Mammary epithelial cell (primary cell): Measurements from ENCODE around the gene EHMT1.

Experiments
- EZH2 ChIP-seq: IDR thresholded peaks from 2 replicates; pipeline ENCODE4 v1.6.1; 2012; ENCODE audit warnings: low read length, inconsistent platforms, borderline replicate concordance
- TF ChIP-seq, protein P1 (sequence below), 2 donors: IDR thresholded peaks in 1 of 2; conservative IDR thresholded peaks in 1 of 2; 2 replicates each; pipeline ENCODE4 v1.5.1; 2011 to 2012; ENCODE audit warnings: inconsistent platforms in 2 of 2, low read length in 2 of 2, mild to moderate bottlenecking in 2 of 2, control low read depth in 1 of 2, low read depth in 1 of 2; ENCODE audit not compliant: insufficient read depth in 1 of 2; ENCODE audit errors: extremely low read depth in 1 of 2

DNA sequence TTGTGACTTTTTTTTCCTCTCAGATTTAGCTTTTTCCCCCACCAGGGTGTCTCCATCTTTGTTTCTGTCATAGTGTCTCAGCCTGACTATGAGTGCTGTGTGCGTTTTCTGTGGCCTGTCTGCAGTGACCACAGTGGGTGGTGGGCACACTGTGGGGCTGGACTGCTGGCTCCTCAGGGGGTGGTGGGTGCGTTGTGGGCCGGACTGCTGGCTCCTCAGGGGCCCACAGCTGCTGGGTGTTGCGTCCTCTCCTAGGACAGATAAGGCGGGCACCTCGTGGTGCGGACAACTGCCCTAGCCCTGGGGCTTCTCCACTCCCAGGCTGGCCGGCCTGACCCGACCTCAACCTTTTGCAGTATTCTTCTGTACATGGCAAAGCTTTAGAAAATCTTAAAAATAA is 100.4 kb downstream of the EHMT1 start:
- TF ChIP-seq, protein P1, sequence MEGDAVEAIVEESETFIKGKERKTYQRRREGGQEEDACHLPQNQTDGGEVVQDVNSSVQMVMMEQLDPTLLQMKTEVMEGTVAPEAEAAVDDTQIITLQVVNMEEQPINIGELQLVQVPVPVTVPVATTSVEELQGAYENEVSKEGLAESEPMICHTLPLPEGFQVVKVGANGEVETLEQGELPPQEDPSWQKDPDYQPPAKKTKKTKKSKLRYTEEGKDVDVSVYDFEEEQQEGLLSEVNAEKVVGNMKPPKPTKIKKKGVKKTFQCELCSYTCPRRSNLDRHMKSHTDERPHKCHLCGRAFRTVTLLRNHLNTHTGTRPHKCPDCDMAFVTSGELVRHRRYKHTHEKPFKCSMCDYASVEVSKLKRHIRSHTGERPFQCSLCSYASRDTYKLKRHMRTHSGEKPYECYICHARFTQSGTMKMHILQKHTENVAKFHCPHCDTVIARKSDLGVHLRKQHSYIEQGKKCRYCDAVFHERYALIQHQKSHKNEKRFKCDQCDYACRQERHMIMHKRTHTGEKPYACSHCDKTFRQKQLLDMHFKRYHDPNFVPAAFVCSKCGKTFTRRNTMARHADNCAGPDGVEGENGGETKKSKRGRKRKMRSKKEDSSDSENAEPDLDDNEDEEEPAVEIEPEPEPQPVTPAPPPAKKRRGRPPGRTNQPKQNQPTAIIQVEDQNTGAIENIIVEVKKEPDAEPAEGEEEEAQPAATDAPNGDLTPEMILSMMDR (conservative IDR thresholded peaks at IDR 0.05 in 1 of 2, IDR thresholded peaks at IDR 0.05 in 1 of 2; ENCODE audit: extremely low read depth in 1 of 2, insufficient read depth in 1 of 2, low read depth in 1 of 2, low read length in 2 of 2): no peak
- TF ChIP-seq EZH2: no peak
